Limb (tissue), 2 donors: ENCODE results near the gene EBLN1.

Experiments
- DNase-seq, 2 donors: peaks; one replicate each; pipeline ENCODE4 v3.0.0-alpha.2; 2016; ENCODE audit errors: extremely low spot score in 2 of 2

EBLN1 gene

GRCh38 chr10:22217842-22218241, at the start of gene EBLN1:
Gene EBLN1 (minus strand): TSS chr10:22218015. CDS start chr10:22209983, 8,032 bp downstream.
- DNase-seq, result no peak

- DNase-seq, result no peak
Measured at GRCh38 chr10:22265839-22266537, 48.2 kb upstream of the EBLN1 start.

DNA sequence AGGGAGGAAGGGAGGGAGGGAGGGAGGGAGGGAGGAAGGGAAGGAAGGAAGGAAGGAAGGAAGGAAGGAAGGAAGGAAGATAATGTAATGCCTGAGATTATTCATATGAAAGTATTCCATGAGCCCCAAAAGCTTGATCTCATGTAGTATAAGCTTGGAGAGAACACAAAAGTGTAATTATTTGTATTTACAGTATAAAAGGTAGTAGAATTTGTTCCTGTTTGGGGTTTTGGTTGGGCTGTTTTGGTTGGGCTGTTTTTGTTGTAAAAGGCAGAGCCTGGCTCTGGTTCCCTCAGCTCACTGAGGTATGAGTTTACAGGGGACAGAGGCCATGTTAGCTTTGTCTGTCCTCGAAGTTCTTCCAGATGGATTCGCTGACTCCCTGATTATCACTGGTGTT, 45.3 kb upstream of the EBLN1 start:
- DNase-seq, result no peak

DNA sequence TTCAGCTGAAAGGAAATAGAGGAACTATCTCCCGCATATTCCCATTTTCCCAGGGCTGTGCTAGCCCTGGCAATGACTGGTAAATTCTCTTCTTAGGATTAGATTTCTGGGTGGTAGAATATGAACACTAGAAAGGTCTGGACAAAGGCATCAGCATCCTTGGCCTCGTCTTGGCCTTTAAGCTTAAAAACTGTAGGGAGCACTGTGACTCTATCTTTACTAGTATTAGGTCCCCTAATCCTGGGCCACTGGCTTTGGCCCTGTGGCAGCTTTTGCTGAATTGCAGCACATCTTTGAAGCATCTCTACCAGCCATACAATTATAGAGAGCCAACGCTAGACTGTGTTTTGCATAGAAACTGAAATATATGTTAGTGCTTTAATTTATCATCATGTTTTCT, 41.5 kb upstream of the EBLN1 start:
- DNase-seq, result no peak

DNA sequence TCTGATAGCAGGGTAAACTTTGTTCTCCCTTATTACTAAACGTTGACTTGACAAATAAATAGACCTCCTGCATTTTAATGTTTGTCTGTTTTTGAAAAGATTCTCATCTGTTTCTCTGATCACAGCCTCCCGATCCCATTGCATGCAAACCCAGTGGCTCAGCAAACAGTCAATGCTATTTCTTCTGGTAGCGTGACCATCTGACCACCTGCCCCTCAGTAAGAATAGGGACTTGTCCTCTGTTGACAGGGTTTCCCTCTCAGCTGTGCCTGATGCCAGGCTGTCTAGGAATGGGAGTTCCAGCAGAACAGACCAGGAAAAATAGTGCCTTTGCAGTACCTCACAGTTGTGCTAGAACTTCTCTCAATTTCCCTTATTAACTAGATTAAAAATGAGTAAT, 40.7 kb upstream of the EBLN1 start:
- no peak for DNase-seq

GRCh38 chr10:22253580-22253882, 35.7 kb upstream of the EBLN1 start:
- no peak for DNase-seq

DNA sequence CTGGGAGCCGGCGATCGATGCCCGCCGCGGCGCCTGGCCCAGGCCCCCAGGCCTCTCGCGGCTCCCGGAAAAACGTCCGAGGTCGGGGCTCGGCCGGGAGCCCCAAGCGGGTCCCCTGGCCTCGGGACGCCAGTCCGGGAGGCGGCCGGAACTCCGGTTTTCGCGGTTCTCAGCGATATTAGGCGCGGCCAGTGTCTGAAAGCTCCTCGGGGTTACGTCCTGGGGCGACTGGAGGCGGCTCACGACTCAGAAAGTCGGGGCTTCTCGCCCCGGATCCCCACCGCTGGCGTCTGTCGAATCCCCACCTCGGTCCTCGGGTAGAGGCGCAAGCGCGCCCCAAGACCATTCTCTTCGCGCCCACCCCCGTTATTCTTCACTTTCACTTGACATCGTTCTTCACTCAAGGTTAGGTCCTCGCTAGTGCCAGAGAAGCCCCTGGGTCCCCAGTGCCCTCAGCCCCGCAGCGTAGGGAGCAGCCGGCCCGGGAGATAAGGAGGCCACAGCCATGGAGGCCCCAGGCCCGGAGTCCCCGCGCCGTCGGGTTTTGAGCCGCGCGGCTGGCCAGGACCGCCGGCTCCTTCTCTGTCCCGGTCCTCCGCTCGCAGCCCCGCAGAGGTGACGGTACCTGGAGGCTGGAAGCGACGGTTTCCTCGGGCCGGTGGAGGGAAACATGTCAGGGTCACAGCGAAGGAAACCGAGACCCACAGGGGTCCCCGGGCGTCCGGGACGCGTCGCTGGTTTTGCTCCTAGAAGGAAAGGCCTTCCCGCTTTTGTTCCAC, 35.2 kb upstream of the EBLN1 start:
- DNase-seq, result peak in 1 of 2 donors; percentile 74

DNA sequence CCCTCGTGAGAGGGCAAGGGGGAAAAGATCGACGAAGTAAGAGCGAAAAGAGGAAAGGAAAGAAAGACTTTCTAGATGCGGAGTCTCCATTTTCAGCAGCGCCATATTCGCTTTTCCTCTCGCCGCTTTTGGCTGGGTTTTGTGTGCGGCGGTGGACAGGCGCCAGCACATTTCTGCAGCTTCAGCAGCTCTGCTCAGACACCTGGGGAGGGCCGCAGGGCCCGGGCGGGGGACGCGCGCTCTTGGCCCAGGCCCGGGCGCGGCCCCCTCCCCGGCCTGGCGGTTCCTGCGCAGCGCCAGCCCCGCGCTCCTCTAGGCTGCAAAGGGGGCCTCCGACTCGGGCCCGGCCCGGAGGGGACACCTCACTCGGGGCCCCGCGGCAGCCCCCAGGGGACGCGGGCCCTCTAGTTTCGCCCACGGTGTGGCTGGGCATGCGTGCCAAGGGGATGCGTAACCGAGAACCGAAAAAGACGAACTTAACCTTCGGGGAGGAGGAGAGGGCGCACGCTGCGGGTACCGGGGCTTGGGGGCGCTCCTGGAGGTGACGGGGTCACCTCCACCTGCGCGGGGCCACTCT, 34.5 kb upstream of the EBLN1 start:
- DNase-seq, result peak in 1 of 2 donors; percentile 83

GRCh38 chr10:22251751-22252223, 34.0 kb upstream of the EBLN1 start:
- peak; percentile 53 to 80 for DNase-seq

- DNase-seq, result no peak
Measured at GRCh38 chr10:22250897-22251660, 33.3 kb upstream of the EBLN1 start.

- DNase-seq, result no peak
Measured at GRCh38 chr10:22247636-22248035, 29.8 kb upstream of the EBLN1 start.

- DNase-seq, result no peak
Measured at GRCh38 chr10:22246680-22247391, 29.0 kb upstream of the EBLN1 start.

- DNase-seq, result no peak
Measured at GRCh38 chr10:22245567-22245966, 27.8 kb upstream of the EBLN1 start.

- DNase-seq, result no peak
Measured at GRCh38 chr10:22244855-22245254, 27.0 kb upstream of the EBLN1 start.

DNA sequence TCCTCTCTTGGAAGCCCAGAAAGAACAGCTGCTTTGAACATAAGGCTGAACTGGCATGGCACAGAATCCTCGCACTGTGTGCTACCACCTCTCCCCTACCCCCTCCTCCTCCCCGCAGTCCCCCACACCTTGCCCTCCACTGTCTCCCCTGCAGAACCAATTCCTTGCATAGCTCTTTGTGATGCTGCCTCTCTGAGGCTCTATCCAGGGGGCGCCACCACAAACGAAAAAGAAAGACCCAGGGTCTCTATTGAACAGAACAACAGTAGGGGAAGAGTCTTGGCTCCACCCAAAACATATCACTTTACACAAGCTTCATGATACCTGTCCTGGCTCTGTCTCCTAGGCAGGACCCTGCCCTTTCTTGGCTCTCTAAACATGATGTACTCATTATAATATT, 26.2 kb upstream of the EBLN1 start:
- DNase-seq, result no peak

DNA sequence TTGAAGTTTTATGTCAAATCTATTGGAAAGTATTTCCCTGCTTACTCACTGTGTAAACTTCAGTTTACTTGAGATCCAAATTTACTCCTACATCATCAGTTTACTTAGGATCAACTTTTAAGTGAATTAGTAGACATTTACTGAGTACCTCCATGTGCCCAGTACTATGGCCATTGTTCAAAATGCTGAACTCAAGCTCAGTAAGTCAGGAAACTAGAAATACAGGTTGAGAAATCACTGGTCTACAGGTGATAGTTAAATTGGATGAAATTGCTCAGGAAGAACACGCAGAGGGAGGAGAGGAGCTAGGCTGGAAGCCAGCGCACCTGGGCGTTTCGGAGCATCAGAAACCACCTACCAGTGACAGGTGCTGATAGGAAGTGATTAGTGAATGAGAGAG, 25.5 kb upstream of the EBLN1 start:
- DNase-seq, result no peak

- no peak for DNase-seq
Measured at GRCh38 chr10:22231260-22231659, 13.4 kb upstream of the EBLN1 start.

DNA sequence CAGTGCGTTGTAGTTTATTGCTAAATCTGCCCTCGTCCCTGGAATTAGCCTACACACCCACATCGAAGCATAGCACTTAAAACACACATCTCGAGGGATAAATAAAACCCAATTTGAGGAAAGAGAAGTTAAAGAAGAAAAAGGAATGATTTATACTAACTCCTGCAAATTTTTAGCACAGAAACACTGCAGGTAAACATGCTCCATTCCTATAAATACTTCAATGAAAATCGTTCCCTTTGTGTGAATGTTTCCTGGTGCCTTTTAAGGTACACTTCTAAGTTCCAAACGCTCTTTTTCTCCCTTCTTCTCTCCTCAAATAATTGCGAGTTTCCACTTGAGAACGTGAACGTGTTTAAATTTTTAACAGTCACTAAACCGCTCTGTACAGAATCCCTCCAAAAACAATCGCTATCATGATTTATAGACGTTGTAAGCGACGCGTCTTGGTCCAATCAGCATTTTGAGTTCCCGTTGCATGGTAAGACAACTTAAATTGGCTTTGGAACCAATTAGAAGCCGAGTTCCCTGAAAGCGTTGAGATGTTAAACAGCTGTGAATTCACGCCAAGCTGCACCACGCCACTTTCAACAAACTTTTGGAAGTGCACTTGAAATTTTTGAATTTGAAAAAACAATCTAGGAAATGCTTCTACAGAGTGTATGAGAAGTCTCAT, 12.5 kb upstream of the EBLN1 start:
- DNase-seq, result peak; percentile 38 to 75

- DNase-seq, result peak in 1 of 2 donors; percentile 20
Measured at GRCh38 chr10:22229802-22230157, 12.0 kb upstream of the EBLN1 start.

DNA sequence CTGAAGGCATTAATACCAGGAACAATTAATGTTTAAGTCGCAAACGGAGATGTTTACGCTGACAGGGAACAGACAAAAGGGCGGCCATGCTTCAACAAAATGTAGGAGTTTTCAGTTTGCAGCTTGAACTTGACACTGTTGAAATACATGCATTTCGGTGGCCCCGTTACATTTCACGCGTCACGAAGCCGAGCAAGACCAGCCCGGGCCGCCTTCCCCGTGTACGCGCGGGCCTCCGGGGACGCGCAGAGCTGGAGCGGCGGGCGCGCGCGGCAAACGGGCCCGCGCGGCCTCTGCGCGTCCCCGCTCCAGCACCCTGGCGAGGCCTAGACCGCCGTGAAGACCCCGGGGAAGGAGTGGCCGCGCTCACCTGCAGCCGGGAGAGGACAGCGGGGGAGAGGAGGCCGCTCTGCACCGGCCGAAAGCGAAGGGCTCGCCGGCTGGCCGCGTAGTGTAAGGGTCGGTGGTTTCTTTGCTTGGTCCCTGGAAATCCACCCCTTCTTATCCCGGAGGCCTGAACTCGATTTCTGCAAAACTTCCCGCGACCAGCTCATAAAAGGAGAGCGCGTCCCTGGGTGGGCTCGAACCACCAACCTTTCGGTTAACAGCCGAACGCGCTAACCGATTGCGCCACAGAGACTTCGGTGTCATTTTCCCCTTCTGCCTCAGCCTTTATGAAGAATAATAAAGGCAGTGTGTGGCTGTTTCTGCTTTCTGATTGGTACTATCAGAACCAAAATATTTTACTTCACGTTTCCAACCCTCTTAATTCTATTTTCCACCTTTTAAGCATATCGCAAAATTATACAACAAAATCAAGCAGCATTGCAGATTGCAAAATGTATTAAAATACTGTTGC, 11.4 kb upstream of the EBLN1 start:
- DNase-seq, result peak; percentile 93 to 96
